Islet precursor cell (in vitro differentiated cells): ENCODE results near the gene FASLG.

Experiments
- DNase-seq: peaks from one replicate; pipeline ENCODE4 v3.0.0-alpha.2; 2018

The FASLG gene

DNA sequence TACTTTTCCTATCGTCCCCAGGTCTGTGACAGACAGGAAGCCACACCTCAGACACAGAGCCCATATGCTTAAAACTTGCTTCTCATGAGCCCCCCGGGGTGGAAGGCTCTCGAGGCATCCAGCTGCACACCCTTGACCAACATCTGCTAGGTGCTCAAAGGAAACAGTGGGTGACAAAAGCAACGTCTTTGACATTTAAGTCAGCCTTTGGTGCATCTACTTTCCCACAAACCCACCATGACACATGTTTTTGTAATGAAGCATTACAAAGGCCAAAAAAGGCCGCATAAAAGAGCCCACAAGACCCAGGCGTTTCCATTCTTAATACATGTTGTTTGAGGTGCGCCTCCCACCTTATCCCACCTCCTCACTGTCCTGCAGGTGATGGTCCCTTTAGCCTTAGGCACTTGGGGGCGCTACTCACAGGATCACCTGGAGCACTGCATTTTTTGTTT lies 11.8 kb upstream of the FASLG start:
- DNase-seq, result no peak

- DNase-seq, result no peak
Measured at GRCh38 chr1:172647987-172648386, 10.9 kb upstream of the FASLG start.

DNA sequence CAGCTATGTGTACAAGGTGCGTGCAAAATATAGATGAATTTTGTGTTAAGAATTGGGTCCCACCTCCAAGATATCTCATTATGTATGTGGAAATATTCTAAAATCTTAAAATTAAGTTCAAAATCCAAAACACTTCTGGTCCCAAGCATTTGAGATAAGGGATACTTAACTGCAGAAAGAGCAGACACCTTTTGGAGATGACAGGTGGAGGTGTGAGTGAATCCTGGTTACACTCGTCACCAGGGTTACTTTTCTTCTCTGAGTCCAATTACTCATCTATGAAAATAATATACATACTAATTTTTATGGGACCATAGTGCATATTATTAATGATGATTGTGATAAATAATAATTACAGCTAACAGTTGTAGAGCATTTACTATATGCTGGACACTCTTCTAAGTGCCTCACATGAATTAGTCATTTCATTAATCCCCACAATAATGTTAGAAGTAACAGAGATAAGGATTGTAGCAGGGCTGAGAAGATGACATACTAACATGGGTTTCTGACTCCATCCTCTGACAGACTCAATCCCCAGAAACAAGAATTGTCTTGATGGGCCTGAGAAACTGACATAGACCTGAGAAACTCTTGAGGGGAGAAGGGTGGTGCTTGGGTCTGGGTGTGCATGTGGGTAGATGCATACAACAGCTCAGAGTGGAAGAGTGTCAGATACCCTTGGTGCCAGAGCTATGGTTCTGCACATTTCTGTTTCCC lies 8.3 kb upstream of the FASLG start:
- DNase-seq, result no peak

GRCh38 chr1:172653015-172653709 lies 5.7 kb upstream of the FASLG start:
- DNase-seq, result no peak

DNA sequence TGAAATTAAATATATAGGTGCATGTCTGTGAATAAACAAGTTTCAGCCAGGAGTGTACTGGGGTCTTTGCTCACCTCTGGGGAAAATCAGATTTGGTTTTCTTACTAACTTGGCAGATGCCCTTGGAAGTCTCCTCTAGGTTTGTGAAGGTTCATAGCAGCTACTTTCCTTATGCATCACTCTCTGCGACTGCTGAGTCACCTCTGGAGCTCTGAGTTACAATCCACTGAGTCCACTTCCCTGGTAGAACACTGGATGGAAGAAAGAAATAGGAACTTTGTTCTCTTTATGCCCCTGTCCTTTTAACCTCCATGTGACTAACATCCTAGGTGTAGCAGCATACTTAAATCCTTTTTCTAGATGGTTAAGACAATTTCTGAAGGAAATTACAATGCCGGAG lies 4.4 kb upstream of the FASLG start:
- peak; percentile 62 for DNase-seq

- DNase-seq, result no peak
Measured at GRCh38 chr1:172656576-172656975, 2.3 kb upstream of the FASLG start.

GRCh38 chr1:172657586-172657985 lies 1.3 kb upstream of the FASLG start:
- no peak for DNase-seq

- no peak for DNase-seq
Measured at GRCh38 chr1:172661107-172661506, 2.2 kb downstream of the FASLG start.

- no peak for DNase-seq
Measured at GRCh38 chr1:172662464-172663109, 3.7 kb downstream of the FASLG start.

- DNase-seq, result no peak
Measured at GRCh38 chr1:172663732-172664131, 4.8 kb downstream of the FASLG start.

DNA sequence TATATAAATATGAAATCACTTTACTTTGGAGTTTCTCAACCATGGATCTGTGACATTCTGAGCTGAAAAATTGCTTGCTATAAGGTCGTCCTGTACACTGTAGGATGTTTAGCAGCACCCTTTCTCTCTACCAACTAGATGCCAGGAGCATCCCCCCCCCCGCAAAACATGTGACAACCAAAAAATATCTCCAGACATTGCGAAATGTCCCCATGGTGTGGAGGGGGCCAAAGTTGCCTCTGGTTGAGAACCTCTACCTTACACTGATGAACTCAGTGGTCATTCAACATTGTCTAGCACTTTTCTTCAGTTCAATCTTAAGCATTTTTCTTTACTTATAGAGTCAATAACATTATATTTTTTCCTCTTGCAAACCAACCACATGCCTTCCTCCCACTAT lies 9.2 kb downstream of the FASLG start:
- no peak for DNase-seq

- DNase-seq, result no peak
Measured at GRCh38 chr1:172669011-172669410, 10.1 kb downstream of the FASLG start.

DNA sequence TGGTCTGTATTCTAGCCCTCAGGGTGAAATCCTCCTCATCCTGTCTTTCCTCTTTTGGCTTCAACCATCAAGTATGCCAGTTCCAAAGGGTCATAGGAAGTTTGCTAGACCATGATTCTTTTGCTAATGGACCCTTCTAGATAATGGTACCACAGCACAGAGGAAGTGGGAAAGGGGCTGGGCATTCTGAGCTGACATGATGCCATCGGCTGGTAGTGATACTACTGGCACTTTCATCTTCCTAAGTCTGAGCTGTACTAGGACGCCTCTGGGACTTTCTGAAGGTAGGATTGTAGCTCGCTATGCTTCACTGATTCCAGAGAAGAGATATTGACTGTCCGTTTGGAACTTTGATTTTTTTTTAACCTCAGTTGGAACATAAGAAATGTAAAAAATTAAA lies 11.4 kb downstream of the FASLG start:
- no peak for DNase-seq

DNA sequence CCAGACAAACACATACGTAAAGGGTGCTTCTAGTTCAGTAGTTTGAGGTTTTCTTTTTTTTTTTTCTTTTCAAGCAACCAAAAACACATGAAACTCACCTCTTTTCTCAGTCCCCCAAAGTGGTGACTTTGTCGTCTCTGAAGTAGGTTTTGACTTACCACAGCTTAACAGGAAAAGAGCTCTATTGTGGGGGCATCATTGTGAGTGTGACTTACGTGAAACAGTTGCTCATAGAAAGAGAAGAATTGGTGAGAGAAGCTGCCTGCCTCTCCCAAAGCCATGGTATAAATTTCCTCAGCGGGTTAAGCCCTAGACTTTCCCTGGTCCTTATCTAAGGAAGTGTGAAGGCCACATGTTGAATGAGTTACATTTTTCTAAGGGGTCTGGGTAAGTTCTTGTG lies 11.9 kb downstream of the FASLG start:
- DNase-seq, result no peak

DNA sequence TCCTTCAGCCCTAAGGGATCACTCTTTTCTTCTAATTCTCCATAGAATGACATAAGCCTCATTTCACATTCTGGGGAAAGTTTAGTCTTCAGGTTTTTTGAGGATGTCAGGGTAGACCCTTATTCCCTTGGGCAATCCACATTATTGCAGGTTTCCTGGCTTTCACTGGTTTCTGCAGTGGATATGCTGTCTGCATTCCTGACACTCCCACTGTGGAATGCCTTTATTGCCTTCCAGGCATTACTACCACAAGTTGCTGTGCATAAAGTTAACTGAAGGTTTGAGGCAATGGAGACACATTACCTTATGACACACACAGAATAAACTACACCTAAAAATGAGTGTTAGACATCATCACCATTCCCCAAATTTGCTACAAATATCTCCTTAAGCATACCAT lies 12.7 kb downstream of the FASLG start:
- DNase-seq, result peak; percentile 90

DNA sequence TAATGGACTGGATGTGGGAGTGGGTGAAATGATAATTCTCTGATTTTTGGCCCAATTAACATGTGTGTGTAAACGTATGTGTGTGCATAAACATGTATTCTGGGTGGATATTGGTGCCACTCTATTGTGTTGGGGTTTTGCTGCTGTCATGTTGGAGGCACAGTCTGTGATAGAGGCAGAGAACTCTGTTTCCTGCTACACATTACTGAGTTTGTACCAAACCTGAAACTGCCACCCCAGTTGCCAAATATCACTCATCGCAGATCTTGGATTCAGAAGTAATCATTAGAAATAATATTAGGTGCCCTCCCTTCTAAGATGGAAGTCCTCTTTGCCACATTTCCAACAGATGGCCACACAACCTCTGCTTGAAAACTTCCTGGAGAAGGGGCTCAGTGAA lies 13.8 kb downstream of the FASLG start:
- no peak for DNase-seq

DNA sequence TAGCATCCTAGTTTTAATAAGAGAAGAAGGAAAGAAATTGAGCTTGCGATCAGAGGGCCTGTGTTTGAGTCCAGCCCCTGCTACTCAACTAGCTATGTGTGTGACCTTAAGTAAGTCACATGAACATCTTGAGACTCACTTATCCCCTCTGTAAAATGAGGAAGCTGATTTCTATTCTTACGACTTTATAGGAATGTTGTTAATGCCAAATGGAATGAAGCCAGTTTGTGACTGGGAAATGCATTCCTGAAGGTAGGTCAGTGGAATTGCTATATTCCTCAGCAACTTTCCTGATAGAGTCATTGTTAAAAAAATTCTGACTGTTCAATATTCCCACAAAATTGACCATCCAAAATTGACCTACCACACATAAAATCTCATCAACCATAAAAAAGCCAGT lies 14.9 kb downstream of the FASLG start:
- no peak for DNase-seq

- peak; percentile 80 for DNase-seq
Measured at GRCh38 chr1:172674831-172675613, 16.1 kb downstream of the FASLG start.

GRCh38 chr1:172679000-172679772 lies 20.3 kb downstream of the FASLG start:
- peak; percentile 79 for DNase-seq

GRCh38 chr1:172680244-172680643 lies 21.3 kb downstream of the FASLG start:
- DNase-seq, result no peak

- DNase-seq, result peak; percentile 88
Measured at GRCh38 chr1:172680733-172681275, 21.9 kb downstream of the FASLG start.

- peak; percentile 75 for DNase-seq
Measured at GRCh38 chr1:172682812-172683211, 23.9 kb downstream of the FASLG start.
